Vagina (tissue), 2 donors: ENCODE data around the gene STK16.

Experiments used
- CTCF ChIP-seq, 3 experiments: fragments of 450-650 bp in 2 of 3; fragments of 200-600 bp in 1 of 3; sonication (generic) in 1 of 3; IDR thresholded peaks; one replicate each; pipeline ENCODE4 v1.5.1; 2017 to 2019; ENCODE audit warnings: antibody characterized with exemption in 3 of 3, mild to moderate bottlenecking in 2 of 3, moderate library complexity in 2 of 3
- POLR2A ChIP-seq, 2 donors: fragments of 450-650 bp; IDR thresholded peaks; one replicate each; pipeline ENCODE4 v1.6.1; 2017; ENCODE audit warnings: antibody characterized with exemption in 2 of 2, mild to moderate bottlenecking in 2 of 2, moderate library complexity in 2 of 2
- POLR2AphosphoS5 ChIP-seq, 2 donors: sonication (generic); formaldehyde crosslinking; IDR thresholded peaks; one replicate each; pipeline ENCODE4 v1.9.0; 2017; ENCODE audit warnings: antibody characterized with exemption in 2 of 2, mild to moderate bottlenecking in 2 of 2, low read depth in 1 of 2; ENCODE audit not compliant: insufficient read depth in 1 of 2

DNA sequence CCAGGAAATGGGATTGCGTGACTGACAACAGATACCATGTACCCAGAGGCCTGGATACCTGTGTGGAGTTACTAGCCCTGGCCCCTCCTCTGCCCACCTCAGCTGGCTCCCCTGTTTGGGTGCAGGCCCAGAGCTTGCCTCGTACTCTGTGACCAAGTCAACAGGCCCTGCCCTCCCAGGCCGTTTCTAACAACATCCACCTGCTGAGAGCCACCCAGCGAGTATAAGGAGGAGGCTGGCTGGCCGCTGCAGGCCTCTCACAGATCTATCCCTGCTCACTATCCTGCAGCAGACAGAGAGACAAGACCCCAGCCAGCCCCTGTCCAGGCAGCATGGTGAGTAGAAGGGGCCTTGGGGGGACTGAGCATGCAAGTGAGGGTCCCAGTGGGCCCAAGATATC lies 21.0 kb downstream of the STK16 start:
- TF ChIP-seq POLR2A (IDR thresholded peaks at IDR 0.05) = no peak
- TF ChIP-seq CTCF (IDR thresholded peaks at IDR 0.05) = no peak
- no peak for TF ChIP-seq POLR2AphosphoS5 (IDR thresholded peaks at IDR 0.05; ENCODE audit: insufficient read depth in 1 of 2, low read depth in 1 of 2)
